ENCODE results near the gene SMOC2.

SMOC2 gene

DNA sequence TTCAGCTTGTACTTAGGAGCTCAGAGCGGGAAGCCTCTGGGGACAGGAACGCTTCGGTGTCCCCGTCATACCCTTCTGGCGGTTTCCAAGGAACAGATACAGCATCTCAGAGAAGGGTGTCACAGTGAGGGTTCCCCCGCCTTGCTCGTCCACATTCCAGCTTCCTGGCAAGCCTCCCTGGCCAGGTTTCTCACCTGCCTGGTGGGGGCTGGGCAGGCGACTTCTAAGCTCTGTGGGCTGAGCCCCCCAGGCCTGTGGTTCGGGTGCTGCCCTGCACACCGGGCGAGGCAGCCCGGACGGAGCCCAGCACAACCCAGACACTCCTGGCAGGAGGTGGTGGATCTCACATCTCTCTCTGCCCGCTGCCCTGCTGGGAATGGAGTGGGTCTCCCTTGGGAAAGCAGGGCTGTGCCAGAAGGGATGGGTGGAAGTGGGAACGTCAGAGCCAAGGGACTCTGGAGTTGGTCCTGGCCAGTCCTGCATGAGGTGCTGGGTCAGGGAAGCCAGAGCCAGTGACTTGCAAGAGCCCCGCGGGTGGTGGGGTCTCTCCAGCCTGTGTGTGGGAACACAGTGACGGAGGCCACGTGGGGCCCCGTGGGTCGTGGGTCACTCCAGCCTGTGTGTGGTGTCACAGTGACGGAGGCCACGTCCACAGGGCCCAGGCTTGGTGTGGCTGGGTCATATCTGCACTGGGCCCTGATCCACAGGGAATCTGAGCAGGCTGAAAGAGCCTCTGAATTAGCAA is 47.7 kb upstream of the SMOC2 start:
- H3K4me1 ChIP-seq (ENCODE audit: control insufficient read depth, insufficient read depth, low read length): no peaks in the 10 kb centered on the region
- H3K9me3 ChIP-seq (ENCODE audit: control insufficient read depth, insufficient read depth, low read depth, low read length): no peaks in the 10 kb centered on the region

DNA sequence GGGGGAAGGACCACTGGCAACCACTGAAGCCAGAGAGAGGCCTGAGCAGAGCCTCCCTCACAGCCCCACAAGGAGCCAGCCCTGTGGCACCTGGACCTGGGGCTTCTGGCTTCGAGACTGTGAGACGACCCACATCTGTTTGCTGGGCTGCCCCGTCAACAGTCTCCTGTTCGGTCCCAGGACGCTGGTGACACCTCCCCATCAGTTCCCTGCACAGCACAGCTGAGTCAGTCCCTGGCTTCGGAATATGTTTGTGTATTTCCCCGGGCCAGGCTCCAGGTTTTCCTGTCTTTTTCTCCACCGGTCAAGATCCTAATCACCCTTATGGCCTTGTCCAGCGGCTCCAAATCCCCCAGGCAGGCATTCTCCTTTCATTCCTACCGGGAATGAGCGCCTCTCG is 46.4 kb upstream of the SMOC2 start:
- H3K36me3 ChIP-seq (ENCODE audit: control insufficient read depth in 2 of 2, insufficient read depth in 1 of 2, low read length in 2 of 2): no peaks in the 10 kb centered on the region
- CTCF ChIA-PET: interaction anchor here (0.7 kb wide), 1 partner anchor 105 kb away, joined by 3 read pairs; no protein-coding TSS in a partner anchor
- POLR2A ChIA-PET: no interaction called here

More for the DNA sequence above, 47.7 kb upstream of the SMOC2 start:
- ChIA-PET CTCF (interaction anchor here (0.5 kb wide), 1 partner anchor 25 kb away, joined by 3 read pairs; no protein-coding TSS in a partner anchor), POLR2A (no interaction called here)
- H3K4me3 ChIP-seq (ENCODE audit: low read depth, low read length): no peak overlapping the region
- no peak overlapping the region for H3K27ac ChIP-seq (ENCODE audit: extremely low read depth, low read depth, low read length)
- TF ChIP-seq, protein P1, sequence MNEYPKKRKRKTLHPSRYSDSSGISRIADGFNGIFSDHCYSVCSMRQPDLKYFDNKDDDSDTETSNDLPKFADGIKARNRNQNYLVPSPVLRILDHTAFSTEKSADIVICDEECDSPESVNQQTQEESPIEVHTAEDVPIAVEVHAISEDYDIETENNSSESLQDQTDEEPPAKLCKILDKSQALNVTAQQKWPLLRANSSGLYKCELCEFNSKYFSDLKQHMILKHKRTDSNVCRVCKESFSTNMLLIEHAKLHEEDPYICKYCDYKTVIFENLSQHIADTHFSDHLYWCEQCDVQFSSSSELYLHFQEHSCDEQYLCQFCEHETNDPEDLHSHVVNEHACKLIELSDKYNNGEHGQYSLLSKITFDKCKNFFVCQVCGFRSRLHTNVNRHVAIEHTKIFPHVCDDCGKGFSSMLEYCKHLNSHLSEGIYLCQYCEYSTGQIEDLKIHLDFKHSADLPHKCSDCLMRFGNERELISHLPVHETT (tag by site-specific recombination; IDR thresholded peaks at IDR 0.05): no peak
- TF ChIP-seq ZNF837 (tag by site-specific recombination; IDR thresholded peaks at IDR 0.05) (no peak), ZNF626 (tag by site-specific recombination; IDR thresholded peaks at IDR 0.05) (no peak)
- H3K36me3 ChIP-seq (ENCODE audit: control insufficient read depth in 2 of 2, insufficient read depth in 1 of 2, low read length in 2 of 2): no peaks in the 10 kb centered on the region

DNA sequence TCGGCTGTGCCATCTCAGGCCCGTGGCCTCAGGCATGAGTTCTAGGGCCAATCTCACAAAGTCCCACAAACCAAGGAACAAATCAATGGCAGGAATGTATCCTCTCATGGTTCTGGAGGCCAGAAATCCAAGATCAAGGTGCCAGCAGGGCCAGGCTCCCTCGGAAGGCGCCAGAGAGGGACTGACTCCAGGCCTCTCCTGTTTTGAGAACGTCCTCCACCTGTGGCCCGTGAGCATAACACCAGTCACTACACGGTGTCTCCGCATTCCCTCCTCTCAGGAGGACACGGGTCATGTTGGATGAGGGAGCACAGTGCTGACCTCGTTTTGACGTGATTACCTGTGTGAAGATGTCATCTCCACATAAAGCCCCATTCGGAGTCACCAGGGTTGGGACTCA is 45.0 kb upstream of the SMOC2 start:
- Histone ChIP-seq H3K9me3 (ENCODE audit: control insufficient read depth, insufficient read depth, low read depth, low read length) (no peaks in the 10 kb centered on the region), H3K4me3 (ENCODE audit: low read depth, low read length) (no peak overlapping the region), H3K4me1 (ENCODE audit: control insufficient read depth, insufficient read depth, low read length) (no peaks in the 10 kb centered on the region), H3K27ac (ENCODE audit: extremely low read depth, low read depth, low read length) (no peak overlapping the region), H3K36me3 (ENCODE audit: control insufficient read depth in 2 of 2, insufficient read depth in 1 of 2, low read length in 2 of 2) (no peaks in the 10 kb centered on the region)
- ChIA-PET CTCF (no interaction called here), POLR2A (no interaction called here)
- TF ChIP-seq ZNF621 (tag by site-specific recombination; IDR thresholded peaks at IDR 0.05): no peak

More for the DNA sequence above, 46.4 kb upstream of the SMOC2 start:
- H3K9me3 ChIP-seq (ENCODE audit: control insufficient read depth, insufficient read depth, low read depth, low read length): no peaks in the 10 kb centered on the region
- no peak overlapping the region for H3K27ac ChIP-seq (ENCODE audit: extremely low read depth, low read depth, low read length)
- no peaks in the 10 kb centered on the region for H3K4me1 ChIP-seq (ENCODE audit: control insufficient read depth, insufficient read depth, low read length)
- H3K4me3 ChIP-seq (ENCODE audit: low read depth, low read length): no peak overlapping the region
- no peak for TF ChIP-seq TCF7L2 (IDR thresholded peaks at IDR 0.05; ENCODE audit: borderline replicate concordance, low read depth, low read length)
- no peak for TF ChIP-seq ZFP41 (tag by site-specific recombination; IDR thresholded peaks at IDR 0.05; ENCODE audit: borderline replicate concordance)
- no peak for TF ChIP-seq YY1 (tag by site-specific recombination; IDR thresholded peaks at IDR 0.05)
- TF ChIP-seq ZNF600 (tag by site-specific recombination; IDR thresholded peaks at IDR 0.05): no peak

DNA sequence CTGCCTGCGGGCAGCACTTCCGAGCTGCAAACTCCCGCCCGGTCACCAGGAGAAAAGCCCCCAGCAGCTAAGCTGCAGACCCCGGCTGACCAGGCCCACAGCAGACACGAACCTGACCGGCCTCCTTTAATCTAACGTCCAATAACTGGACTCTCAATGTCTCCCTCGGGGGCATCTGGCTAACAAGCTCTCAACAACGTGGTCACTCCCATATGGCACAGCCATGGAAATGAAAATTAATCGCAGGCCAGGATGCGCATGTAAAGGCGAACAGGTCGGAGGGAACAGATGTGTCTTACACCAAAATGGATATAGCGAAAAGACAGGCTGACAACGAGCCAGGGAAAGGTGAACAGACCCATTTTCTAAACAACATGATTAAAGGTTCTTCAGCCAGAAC is 44.4 kb upstream of the SMOC2 start:
- TF ChIP-seq ZNF76 (tag by site-specific recombination; IDR thresholded peaks at IDR 0.05; ENCODE audit: borderline replicate concordance, low read depth) (no peak), SP3 (tag by site-specific recombination; IDR thresholded peaks at IDR 0.05) (no peak), BCL11B (tag by site-specific recombination; IDR thresholded peaks at IDR 0.05; ENCODE audit: low read depth) (no peak), ZNF10 (tag by site-specific recombination; IDR thresholded peaks at IDR 0.05) (no peak), ZNF514 (tag by site-specific recombination; IDR thresholded peaks at IDR 0.05) (no peak), ZNF785 (tag by site-specific recombination; IDR thresholded peaks at IDR 0.05) (no peak), ZNF510 (tag by site-specific recombination; IDR thresholded peaks at IDR 0.05; ENCODE audit: insufficient replicate concordance) (no peak), WT1 (tag by site-specific recombination; IDR thresholded peaks at IDR 0.05) (no peak), ZNF223 (tag by site-specific recombination; IDR thresholded peaks at IDR 0.05) (no peak), ZNF302 (tag by site-specific recombination; IDR thresholded peaks at IDR 0.05; ENCODE audit: low read depth) (no peak)
- TF ChIP-seq, protein P2, sequence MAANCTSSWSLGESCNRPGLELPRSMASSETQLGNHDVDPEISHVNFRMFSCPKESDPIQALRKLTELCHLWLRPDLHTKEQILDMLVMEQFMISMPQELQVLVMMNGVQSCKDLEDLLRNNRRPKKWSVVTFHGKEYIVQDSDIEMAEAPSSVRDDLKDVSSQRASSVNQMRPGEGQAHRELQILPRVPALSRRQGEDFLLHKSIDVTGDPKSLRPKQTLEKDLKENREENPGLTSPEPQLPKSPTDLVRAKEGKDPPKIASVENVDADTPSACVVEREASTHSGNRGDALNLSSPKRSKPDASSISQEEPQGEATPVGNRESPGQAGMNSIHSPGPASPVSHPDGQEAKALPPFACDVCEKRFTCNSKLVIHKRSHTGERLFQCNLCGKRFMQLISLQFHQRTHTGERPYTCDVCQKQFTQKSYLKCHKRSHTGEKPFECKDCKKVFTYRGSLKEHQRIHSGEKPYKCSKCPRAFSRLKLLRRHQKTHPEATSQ (tag by site-specific recombination; IDR thresholded peaks at IDR 0.05): no peak
- TF ChIP-seq, protein P3, sequence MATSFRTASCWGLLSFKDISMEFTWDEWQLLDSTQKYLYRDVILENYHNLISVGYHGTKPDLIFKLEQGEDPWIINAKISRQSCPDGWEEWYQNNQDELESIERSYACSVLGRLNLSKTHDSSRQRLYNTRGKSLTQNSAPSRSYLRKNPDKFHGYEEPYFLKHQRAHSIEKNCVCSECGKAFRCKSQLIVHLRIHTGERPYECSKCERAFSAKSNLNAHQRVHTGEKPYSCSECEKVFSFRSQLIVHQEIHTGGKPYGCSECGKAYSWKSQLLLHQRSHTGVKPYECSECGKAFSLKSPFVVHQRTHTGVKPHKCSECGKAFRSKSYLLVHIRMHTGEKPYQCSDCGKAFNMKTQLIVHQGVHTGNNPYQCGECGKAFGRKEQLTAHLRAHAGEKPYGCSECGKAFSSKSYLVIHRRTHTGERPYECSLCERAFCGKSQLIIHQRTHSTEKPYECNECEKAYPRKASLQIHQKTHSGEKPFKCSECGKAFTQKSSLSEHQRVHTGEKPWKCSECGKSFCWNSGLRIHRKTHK (tag by site-specific recombination; IDR thresholded peaks at IDR 0.05): no peak
- TF ChIP-seq, protein P4, sequence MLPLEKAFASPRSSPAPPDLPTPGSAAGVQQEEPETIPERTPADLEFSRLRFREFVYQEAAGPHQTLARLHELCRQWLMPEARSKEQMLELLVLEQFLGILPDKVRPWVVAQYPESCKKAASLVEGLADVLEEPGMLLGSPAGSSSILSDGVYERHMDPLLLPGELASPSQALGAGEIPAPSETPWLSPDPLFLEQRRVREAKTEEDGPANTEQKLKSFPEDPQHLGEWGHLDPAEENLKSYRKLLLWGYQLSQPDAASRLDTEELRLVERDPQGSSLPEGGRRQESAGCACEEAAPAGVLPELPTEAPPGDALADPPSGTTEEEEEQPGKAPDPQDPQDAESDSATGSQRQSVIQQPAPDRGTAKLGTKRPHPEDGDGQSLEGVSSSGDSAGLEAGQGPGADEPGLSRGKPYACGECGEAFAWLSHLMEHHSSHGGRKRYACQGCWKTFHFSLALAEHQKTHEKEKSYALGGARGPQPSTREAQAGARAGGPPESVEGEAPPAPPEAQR (tag by site-specific recombination; IDR thresholded peaks at IDR 0.05): no peak
- Histone ChIP-seq H3K4me1 (ENCODE audit: control insufficient read depth, insufficient read depth, low read length) (no peaks in the 10 kb centered on the region), H3K36me3 (ENCODE audit: control insufficient read depth in 2 of 2, insufficient read depth in 1 of 2, low read length in 2 of 2) (no peaks in the 10 kb centered on the region), H3K9me3 (ENCODE audit: control insufficient read depth, insufficient read depth, low read depth, low read length) (no peaks in the 10 kb centered on the region), H3K4me3 (ENCODE audit: low read depth, low read length) (no peak overlapping the region), H3K27ac (ENCODE audit: extremely low read depth, low read depth, low read length) (no peak overlapping the region)
- ChIA-PET POLR2A (no interaction called here), CTCF (no interaction called here)

All from HEK293 (cell line).